Endothelial cell of umbilical vein (primary cell): Measurements from ENCODE around the gene PAGE2B. TPM values are rescaled to one million over a fixed set of nuclear protein-coding genes. Genes with fewer than 3 reads are reported as not detected.

Experiments used
- BruUV-seq: library from RNA; stranded (reverse); fragments of 400-500 nt; replicated peaks from 2 replicates; lab custom pipeline; 2021; lab: Mats Ljungman, UMichigan
- CTCF ChIA-PET: fragments of 300-600, 350-600 bp; sonication (Branson Sonifier 250); formaldehyde crosslinking; loops from one replicate; lab custom pipeline; 2021; ENCODE audit warnings: antibody characterized with exemption, inconsistent platforms; lab: Charles Lee
- POLR2A ChIA-PET: fragments of 300-600, 350-600 bp; sonication (Branson Sonifier 250); formaldehyde crosslinking; loops from one replicate; lab custom pipeline; 2021; ENCODE audit warnings: antibody characterized with exemption, inconsistent platforms; lab: Charles Lee
- DNase-seq: peaks from one replicate; pipeline ENCODE4 v3.0.0-alpha.2; 2011; ENCODE audit warnings: low read depth, low spot score
- FAIRE-seq: peaks from 2 replicates; lab custom pipeline; 2011; peaks lifted over from hg19 to GRCh38; lab: Jason Lieb, UNC
- H2AFZ ChIP-seq: 2 replicates; pipeline ENCODE4 v1.6.0; 2012; ENCODE audit warnings: low read depth, low read length, control low read depth, inconsistent platforms
- H3K27ac ChIP-seq: 2 replicates; pipeline ENCODE4 v1.5.1; 2011; ENCODE audit warnings: low read depth, mild to moderate bottlenecking, control low read depth, low read length, moderate library complexity; ENCODE audit not compliant: insufficient read depth
- H3K27me3 ChIP-seq, 2 experiments: 2 replicates each; pipeline versions ENCODE4 v1.6.0 to v1.6.1; 2011; ENCODE audit warnings: low read length in 2 of 2, mixed read lengths in 1 of 2; ENCODE audit not compliant: control insufficient read depth in 2 of 2, insufficient read depth in 2 of 2
- H3K36me3 ChIP-seq, 2 experiments: 2 replicates in 1 of 2; 3 replicates in 1 of 2; pipeline ENCODE4 v1.5.1; 2011; ENCODE audit warnings: low read length in 2 of 2, mild to moderate bottlenecking in 1 of 2, moderate library complexity in 1 of 2; ENCODE audit not compliant: control insufficient read depth in 2 of 2, insufficient read depth in 2 of 2; ENCODE audit errors: extremely low read depth in 1 of 2
- H3K4me1 ChIP-seq: 3 replicates; pipeline ENCODE4 v1.5.1; 2011; ENCODE audit warnings: mild to moderate bottlenecking, low read length; ENCODE audit not compliant: control insufficient read depth, insufficient read depth; ENCODE audit errors: extremely low read depth
- H3K4me2 ChIP-seq: 2 replicates; pipeline ENCODE4 v1.6.1; 2011; ENCODE audit warnings: low read length, control low read depth, mixed read lengths; ENCODE audit not compliant: insufficient read depth
- H3K4me3 ChIP-seq, 3 experiments: fragments of 200-600 bp in 1 of 3; sonication (generic), shearing (Covaris generic) in 1 of 3; replicated peaks in 1 of 3; 2 replicates each; pipeline ENCODE4 v1.5.1; 2011 to 2016; ENCODE audit warnings: control low read depth in 3 of 3, low read length in 3 of 3, mild to moderate bottlenecking in 2 of 3, inconsistent platforms in 1 of 3, low read depth in 1 of 3, moderate library complexity in 1 of 3; ENCODE audit not compliant: insufficient read depth in 1 of 3
- H3K79me2 ChIP-seq: 2 replicates; pipeline ENCODE4 v1.6.0; 2012; ENCODE audit warnings: low read length, inconsistent platforms; ENCODE audit not compliant: control insufficient read depth, insufficient read depth
- H3K9ac ChIP-seq: replicated peaks from 2 replicates; pipeline ENCODE3; 2011; ENCODE audit warnings: low read length, control low read depth; ENCODE audit not compliant: insufficient read depth; ENCODE audit errors: extremely low read depth
- H3K9me1 ChIP-seq: replicated peaks from 3 replicates; pipeline ENCODE4 v1.6.0; 2011; ENCODE audit warnings: mild to moderate bottlenecking, low read length; ENCODE audit not compliant: control insufficient read depth, insufficient read depth; ENCODE audit errors: extremely low read depth
- H3K9me3 ChIP-seq: replicated peaks from 2 replicates; pipeline ENCODE4 v1.5.1; 2012; ENCODE audit warnings: low read length, inconsistent platforms; ENCODE audit not compliant: control insufficient read depth, insufficient read depth
- H4K20me1 ChIP-seq: replicated peaks from 2 replicates; pipeline ENCODE3; 2011; ENCODE audit warnings: mild to moderate bottlenecking, low read length; ENCODE audit not compliant: control insufficient read depth, insufficient read depth; ENCODE audit errors: extremely low read depth
- CTCF ChIP-seq, 2 donors: IDR thresholded peaks; 1 replicate in 1 of 2; 2 replicates in 1 of 2; pipeline ENCODE4 v1.5.1; 2011; ENCODE audit warnings: low read length in 2 of 2, mild to moderate bottlenecking in 2 of 2, moderate library complexity in 2 of 2, control low read depth in 1 of 2, inconsistent platforms in 1 of 2, low read depth in 1 of 2; ENCODE audit not compliant: insufficient read depth in 1 of 2; ENCODE audit errors: extremely low read depth in 1 of 2
- EZH2 ChIP-seq: IDR thresholded peaks from 2 replicates; pipeline ENCODE4 v1.6.1; 2012; ENCODE audit warnings: borderline replicate concordance, low read depth, mild to moderate bottlenecking, moderate library complexity, low read length, inconsistent platforms; ENCODE audit not compliant: severe bottlenecking
- FOS ChIP-seq: IDR thresholded peaks from 2 replicates; pipeline ENCODE4 v1.6.1; 2011; ENCODE audit warnings: mild to moderate bottlenecking, low read length, moderate library complexity, borderline replicate concordance; ENCODE audit not compliant: insufficient read depth
- GATA2 ChIP-seq: IDR thresholded peaks from 2 replicates; pipeline ENCODE4 v1.7.0; 2011; ENCODE audit warnings: low read depth, mild to moderate bottlenecking, moderate library complexity, mixed read lengths, low read length; ENCODE audit not compliant: insufficient read length, insufficient read depth
- JUN ChIP-seq: IDR thresholded peaks from 2 replicates; pipeline ENCODE4 v1.6.1; 2011; ENCODE audit warnings: borderline replicate concordance, low read depth; ENCODE audit not compliant: insufficient read length, insufficient read depth
- MAX ChIP-seq: IDR thresholded peaks from 2 replicates; pipeline ENCODE4 v1.6.1; 2011; ENCODE audit not compliant: insufficient read depth, insufficient read length
- MYC ChIP-seq: IDR thresholded peaks from one replicate; pipeline ENCODE4 v1.6.1; 2011; ENCODE audit warnings: mild to moderate bottlenecking, low read depth, low read length
- POLR2A ChIP-seq: IDR thresholded peaks from 2 replicates; pipeline ENCODE4 v1.6.1; 2012; ENCODE audit warnings: low read depth, mild to moderate bottlenecking, control low read depth, low read length
- POLR2AphosphoS5 ChIP-seq: IDR thresholded peaks from 2 replicates; pipeline ENCODE4 v1.6.1; 2012; ENCODE audit warnings: low read depth, mild to moderate bottlenecking, control low read depth, low read length, moderate library complexity; ENCODE audit not compliant: insufficient read depth
- dilution Hi-C: fragments of 300-500 bp; cut with MboI; formaldehyde crosslinking; loops from one replicate; pipeline ENCODE4 v1.15.0; 2019; ENCODE audit warnings: low sequenced_read_pairs; ENCODE audit not compliant: extremely low pct_ligation_motif_present
- intact Hi-C: fragments of 100-400 bp; cut with micrococcal nuclease; formaldehyde crosslinking; loops from one replicate; pipeline ENCODE4 v1.10.0; 2022
- polyA plus RNA-seq, 4 experiments: library from polyadenylated mRNA; depleted of rRNA in 3 of 4; stranded (reverse) in 3 of 4; unstranded in 1 of 4; fragments of >200 nt; gene quantifications; 2 replicates each; pipeline versions ENCODE4 v1.2.1 to v1.2.3, GENCODE V29; 2011 to 2012; ENCODE audit warnings: missing spikeins in 1 of 4
- total RNA-seq: library from RNA; stranded (reverse); gene quantifications from 2 replicates; pipeline ENCODE4 v1.2.3, GENCODE V29; 2021

Gene PAGE2B
- total and polyA plus RNA-seq, 2 donors (not counting 3 experiments of a cell fraction or from before 2014, with no cell fraction given): not detected

- TF ChIP-seq MAX: no peak
- TF ChIP-seq CTCF (IDR thresholded peaks at IDR 0.05; ENCODE audit: extremely low read depth in 1 of 2, insufficient read depth in 1 of 2, low read depth in 1 of 2, low read length in 2 of 2): no peak
- no peak for TF ChIP-seq POLR2AphosphoS5
- TF ChIP-seq MYC: no peak
- TF ChIP-seq POLR2A: no peak
- no peak for TF ChIP-seq EZH2
- no peak for TF ChIP-seq GATA2
- TF ChIP-seq FOS: no peak
- no peak for TF ChIP-seq JUN
- FAIRE-seq (no peak), DNase-seq (no peak)
- no TSS peak for BruUV-seq
- Histone ChIP-seq H3K9ac (no peak overlapping the region), H2AFZ (no peak overlapping the region), H3K4me3 (no peak overlapping the region), H3K9me1 (no peaks in the 10 kb centered on the region), H3K36me3 (no peaks in the 10 kb centered on the region), H3K4me2 (no peak overlapping the region), H3K4me1 (no peaks in the 10 kb centered on the region), H3K27ac (no peak overlapping the region), H4K20me1 (no peaks in the 10 kb centered on the region), H3K27me3 (peaks cover 0 to 2% of the 10 kb centered on the region in 2 experiments), H3K9me3 (no peaks in the 10 kb centered on the region), H3K79me2 (no peaks in the 10 kb centered on the region)
- dilution Hi-C loops: no loop called here
- intact Hi-C loops: no loop called here
- ChIA-PET CTCF (no interaction called here), POLR2A (no interaction called here)
Observed at GRCh38 chrX:55026143-55026542, 48.7 kb upstream of the PAGE2B start.
